BJ (cell line): ENCODE data around the gene HLA-F. TPM values are rescaled to one million over a fixed set of nuclear protein-coding genes. Genes with fewer than 3 reads are reported as not detected.

Source experiments
- CTCF ChIA-PET: fragments of 350-600 bp; formaldehyde crosslinking; extraction: SDS; loops from one replicate; lab custom pipeline; 2021; ENCODE audit warnings: antibody characterized with exemption, inconsistent platforms; lab: Yijun Ruan, JAX
- POLR2A ChIA-PET: fragments of 300-600 bp; sonication (Branson Sonifier 250); formaldehyde crosslinking; extraction: SDS; loops from one replicate; lab custom pipeline; 2021; ENCODE audit warnings: antibody characterized with exemption; lab: Charles Lee
- DNase-seq: peaks from one replicate; pipeline ENCODE4 v3.0.0-alpha.2; 2011; ENCODE audit warnings: low read depth
- H3K27me3 ChIP-seq: 2 replicates; pipeline ENCODE4 v1.6.0; 2011; ENCODE audit warnings: low read length; ENCODE audit not compliant: control insufficient read depth, insufficient read depth
- H3K36me3 ChIP-seq: 2 replicates; pipeline ENCODE4 v1.5.1; 2011; ENCODE audit warnings: low read length; ENCODE audit not compliant: control insufficient read depth, insufficient read depth
- H3K4me3 ChIP-seq: 2 replicates; pipeline ENCODE4 v1.5.1; 2011; ENCODE audit warnings: low read depth, mild to moderate bottlenecking, control low read depth, low read length
- CTCF ChIP-seq: IDR thresholded peaks from 2 replicates; pipeline ENCODE4 v1.5.1; 2011; ENCODE audit warnings: low read depth, mild to moderate bottlenecking, control low read depth, inconsistent platforms, low read length, moderate library complexity; ENCODE audit not compliant: insufficient read depth
- polyA plus RNA-seq: library from polyadenylated mRNA; depleted of rRNA; stranded (reverse); fragments of >200 nt; gene quantifications from 2 replicates; pipeline ENCODE4 v1.2.3, GENCODE V29; 2011

The HLA-F gene
- polyA plus RNA-seq, 1 experiment = 30.7 TPM

DNA sequence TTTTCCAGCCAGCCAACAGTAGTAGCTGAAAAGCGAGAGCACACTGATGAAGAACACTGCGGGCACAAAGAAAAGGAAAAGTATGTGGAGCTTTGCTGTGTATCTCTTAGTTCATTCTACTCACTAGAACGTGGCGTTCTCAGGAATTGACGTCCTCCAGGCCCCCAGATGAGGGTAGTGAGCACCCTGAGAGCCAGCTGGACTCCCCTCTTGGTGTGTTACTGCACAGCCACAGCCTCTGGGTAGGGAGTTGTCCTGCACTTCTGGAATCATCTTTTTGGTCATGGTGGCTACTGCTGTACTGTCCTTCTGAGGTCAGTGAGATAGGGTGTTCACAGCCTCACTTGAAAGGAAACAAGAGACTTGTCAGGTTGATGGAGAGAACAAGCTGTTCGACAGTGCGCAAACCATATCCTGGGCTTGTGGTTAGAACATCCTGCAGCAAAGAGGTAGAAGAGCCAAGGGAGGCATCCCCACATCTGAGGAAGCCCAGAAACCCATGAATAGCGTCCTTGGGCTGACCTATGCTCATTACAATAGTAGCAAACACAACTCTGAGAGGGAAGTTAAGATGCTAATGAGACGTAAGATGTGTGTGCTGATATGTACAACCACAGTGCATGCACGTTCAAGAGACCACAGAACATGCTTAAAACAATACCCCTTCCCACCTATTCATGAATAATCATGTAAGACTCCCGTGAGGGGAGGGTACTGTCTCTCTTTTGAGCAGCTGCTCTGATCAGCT lies 14.6 kb upstream of the HLA-F start:
- DNase-seq = no peak
- no peaks in the 10 kb centered on the region for H3K36me3 ChIP-seq
- H3K27me3 ChIP-seq = peaks cover 8% of the 10 kb centered on the region
- POLR2A ChIA-PET = no interaction called here
- CTCF ChIA-PET = interaction anchor here (0.6 to 4.8 kb wide), 4 partner anchors 55 to 210 kb away, joined by 3 to 25 read pairs (median 5); no protein-coding TSS in a partner anchor
- no peak overlapping the region for H3K4me3 ChIP-seq
- TF ChIP-seq CTCF = no peak

DNA sequence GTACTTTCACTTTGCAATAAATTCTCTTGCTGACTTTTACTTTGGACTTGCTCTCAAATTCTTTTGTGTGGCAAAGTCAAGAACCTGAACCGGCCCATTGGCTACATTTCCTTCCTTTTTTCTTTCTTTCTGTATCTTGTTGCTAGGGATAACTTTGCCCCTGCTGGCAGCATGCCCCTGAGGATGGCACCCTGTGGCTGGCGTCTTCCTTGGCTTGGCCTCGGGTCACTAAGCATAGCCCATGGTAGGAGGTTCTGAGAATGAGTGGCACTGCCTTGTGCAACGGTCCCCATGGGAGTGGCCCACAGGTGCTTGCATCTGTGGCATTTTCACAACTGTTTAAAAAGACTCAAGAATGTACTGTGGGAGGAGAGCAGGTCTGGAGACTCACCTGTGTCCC lies 14.0 kb upstream of the HLA-F start:
- Histone ChIP-seq H3K27me3 (peaks cover 8% of the 10 kb centered on the region), H3K4me3 (no peak overlapping the region), H3K36me3 (no peaks in the 10 kb centered on the region)
- ChIA-PET POLR2A (no interaction called here), CTCF (interaction anchor here (0.7 to 2.0 kb wide), 2 partner anchors 40 to 61 kb away, joined by 3 to 5 read pairs; no protein-coding TSS in a partner anchor)
- TF ChIP-seq CTCF = no peak
- DNase-seq = no peak

GRCh38 chr6:29710281-29710941 lies 12.8 kb upstream of the HLA-F start:
- DNase-seq = no peak
- ChIA-PET POLR2A (no interaction called here), CTCF (interaction anchor here (0.5 to 1.0 kb wide), 5 partner anchors 11 to 124 kb away, joined by 3 to 4 read pairs (median 3); no protein-coding TSS in a partner anchor)
- H3K4me3 ChIP-seq = no peak overlapping the region
- no peaks in the 10 kb centered on the region for H3K36me3 ChIP-seq
- peaks cover 7% of the 10 kb centered on the region for H3K27me3 ChIP-seq
- TF ChIP-seq CTCF = no peak

DNA sequence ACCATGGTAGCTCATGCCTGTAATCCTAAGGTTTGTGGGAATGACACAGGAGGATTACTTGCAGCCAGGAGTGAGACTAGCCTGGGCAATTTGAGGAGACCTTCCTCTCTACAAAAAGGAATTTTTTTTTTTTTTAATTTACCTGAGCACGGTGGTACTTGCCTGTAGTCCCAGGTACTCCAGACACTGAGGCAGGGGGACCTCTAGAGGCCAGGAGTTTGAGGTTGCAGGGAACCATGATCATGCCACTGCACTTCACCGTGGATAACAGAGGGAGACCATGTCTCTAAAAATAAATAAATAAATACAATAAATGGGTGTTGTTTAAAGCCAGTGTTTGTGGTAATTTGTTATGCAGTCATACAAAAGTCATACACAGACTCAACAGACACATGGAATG lies 2.4 kb upstream of the HLA-F start:
- ChIA-PET POLR2A (no interaction called here), CTCF (interaction anchor here (0.6 to 1.3 kb wide), 2 partner anchors 71 to 409 kb away, joined by 3 read pairs; no protein-coding TSS in a partner anchor)
- TF ChIP-seq CTCF = no peak
- no peaks in the 10 kb centered on the region; the same call in none of the 2 replicates for H3K27me3 ChIP-seq
- no peak for DNase-seq
- H3K4me3 ChIP-seq = no peak overlapping the region
- H3K36me3 ChIP-seq = peaks cover 5% of the 10 kb centered on the region
